ENCODE results near the gene JPH3.

The JPH3 gene

DNA sequence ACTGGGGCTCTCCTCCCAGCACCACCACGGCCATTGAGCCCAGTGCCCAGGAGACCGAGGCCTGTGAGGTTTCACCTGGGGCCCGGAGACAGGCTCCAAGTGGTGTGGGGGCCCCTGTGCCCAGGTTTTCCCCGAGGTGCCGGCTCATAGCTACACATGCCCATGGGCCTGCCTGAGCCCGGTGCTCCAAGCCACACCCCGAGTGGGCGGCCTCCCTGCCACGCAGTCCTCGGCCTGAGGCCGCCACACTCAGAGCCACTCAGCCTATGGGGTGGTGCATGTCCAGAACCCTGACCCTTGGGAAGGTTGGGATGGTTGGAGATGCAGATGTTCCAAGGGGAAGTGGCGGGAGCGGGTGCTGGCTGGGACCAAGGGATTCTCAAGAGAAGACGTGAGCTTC is 24.1 kb downstream of the JPH3 start:
- H3K4me3 ChIP-seq, result no peak overlapping the region
- H3K27ac ChIP-seq, result no peak overlapping the region
- TF ChIP-seq, protein P1, sequence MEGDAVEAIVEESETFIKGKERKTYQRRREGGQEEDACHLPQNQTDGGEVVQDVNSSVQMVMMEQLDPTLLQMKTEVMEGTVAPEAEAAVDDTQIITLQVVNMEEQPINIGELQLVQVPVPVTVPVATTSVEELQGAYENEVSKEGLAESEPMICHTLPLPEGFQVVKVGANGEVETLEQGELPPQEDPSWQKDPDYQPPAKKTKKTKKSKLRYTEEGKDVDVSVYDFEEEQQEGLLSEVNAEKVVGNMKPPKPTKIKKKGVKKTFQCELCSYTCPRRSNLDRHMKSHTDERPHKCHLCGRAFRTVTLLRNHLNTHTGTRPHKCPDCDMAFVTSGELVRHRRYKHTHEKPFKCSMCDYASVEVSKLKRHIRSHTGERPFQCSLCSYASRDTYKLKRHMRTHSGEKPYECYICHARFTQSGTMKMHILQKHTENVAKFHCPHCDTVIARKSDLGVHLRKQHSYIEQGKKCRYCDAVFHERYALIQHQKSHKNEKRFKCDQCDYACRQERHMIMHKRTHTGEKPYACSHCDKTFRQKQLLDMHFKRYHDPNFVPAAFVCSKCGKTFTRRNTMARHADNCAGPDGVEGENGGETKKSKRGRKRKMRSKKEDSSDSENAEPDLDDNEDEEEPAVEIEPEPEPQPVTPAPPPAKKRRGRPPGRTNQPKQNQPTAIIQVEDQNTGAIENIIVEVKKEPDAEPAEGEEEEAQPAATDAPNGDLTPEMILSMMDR (IDR thresholded peaks at IDR 0.05), result no peak
- DNase-seq (ENCODE audit: low spot score), result no peak

DNA sequence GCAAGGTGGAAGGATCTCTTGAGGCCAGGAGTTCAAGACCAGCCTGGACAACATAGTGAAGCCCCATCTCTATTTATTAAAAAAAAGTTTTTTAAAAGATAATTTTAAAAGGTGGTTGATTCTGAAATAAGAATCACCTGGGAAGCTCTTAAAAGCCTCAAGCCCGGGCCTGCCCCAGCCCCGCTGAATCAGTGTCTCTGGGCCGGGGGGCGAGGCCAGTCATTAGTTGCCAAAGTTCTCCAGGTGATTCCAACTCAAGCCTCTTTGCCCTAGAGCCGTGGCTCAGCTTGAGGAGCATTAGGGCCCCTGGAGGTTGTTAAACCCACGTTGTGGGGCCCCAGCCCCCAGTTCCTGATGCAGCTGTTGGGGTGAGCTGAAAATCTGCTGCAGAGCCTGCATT is 24.6 kb downstream of the JPH3 start:
- no peak for DNase-seq (ENCODE audit: low spot score)
- H3K27ac ChIP-seq, result no peak overlapping the region
- no peak overlapping the region for H3K4me3 ChIP-seq
- TF ChIP-seq, protein P1 (IDR thresholded peaks at IDR 0.05), result no peak

DNA sequence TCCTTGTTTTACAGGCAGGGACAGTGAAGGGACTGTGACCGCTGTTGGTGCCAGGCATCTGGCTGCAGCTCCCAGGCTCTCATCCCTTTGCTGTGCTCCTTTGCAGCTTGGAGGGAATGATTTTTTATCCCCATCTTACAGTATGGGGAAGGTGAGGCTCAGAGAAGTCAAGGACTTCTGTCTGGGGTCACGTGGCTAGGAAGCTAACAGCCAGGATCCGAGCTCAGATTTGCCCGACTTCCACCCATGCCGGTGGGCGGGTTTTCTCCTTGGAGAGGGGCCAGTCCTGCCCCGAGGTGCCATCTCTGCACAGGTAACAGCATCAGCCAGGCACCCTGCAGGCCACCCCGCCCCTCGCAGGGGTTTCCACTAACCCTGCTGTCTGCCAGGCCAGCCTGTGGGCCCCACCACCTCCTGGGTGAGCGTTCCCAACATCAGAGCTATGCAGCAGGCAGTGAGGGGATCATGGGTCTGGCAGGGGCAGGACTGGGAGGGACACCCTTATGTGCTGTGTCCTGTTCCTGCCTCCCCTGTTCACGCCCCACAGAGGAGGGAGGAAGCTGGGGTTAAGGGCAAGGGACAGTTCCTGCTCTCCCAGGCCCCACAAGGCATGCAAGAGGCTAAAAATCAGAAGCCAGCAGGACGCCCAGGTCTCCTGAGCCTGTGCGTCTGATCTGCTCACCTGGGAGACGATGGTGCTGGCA is 25.4 kb downstream of the JPH3 start:
- TF ChIP-seq, protein P1 (IDR thresholded peaks at IDR 0.05), result no peak
- H3K4me3 ChIP-seq, result no peak overlapping the region
- no peak overlapping the region for H3K27ac ChIP-seq
- DNase-seq (ENCODE audit: low spot score), result no peak

DNA sequence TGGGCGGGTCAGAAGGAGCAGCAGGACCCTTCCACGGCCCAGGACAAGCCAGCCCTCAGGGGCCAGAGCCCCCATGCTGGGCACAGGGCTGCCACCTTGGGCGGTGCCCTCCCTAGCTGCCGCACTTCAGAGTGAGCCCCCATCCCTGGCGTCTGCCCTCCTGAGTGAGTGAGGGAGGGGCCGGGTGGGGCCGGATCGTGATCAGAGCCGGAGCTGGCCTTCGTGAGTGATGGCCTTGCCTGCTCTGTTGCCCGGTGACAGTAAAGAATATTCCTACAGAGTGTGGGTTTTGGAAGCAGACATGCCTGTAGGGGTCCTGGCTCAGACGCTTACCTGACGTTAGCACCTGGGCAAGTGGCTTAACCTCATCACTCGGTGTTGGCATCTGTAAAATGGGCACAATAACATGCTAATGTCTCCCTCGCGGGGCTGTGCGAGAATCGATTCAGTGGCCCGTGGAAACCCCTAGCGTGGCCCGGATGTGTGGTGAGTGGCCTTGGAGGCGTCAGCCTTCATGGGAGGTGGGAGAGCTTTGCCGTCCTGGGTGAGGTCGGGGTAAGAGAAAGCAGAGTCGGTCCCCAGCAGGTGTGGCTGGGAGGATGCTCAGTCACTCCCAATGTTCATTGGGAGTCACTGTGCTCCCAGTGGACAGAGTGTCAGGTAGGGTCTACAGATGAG is 26.1 kb downstream of the JPH3 start:
- no peak overlapping the region for H3K4me3 ChIP-seq
- H3K27ac ChIP-seq, result no peak overlapping the region
- DNase-seq (ENCODE audit: low spot score), result no peak
- TF ChIP-seq, protein P1 (IDR thresholded peaks at IDR 0.05), result no peak

DNA sequence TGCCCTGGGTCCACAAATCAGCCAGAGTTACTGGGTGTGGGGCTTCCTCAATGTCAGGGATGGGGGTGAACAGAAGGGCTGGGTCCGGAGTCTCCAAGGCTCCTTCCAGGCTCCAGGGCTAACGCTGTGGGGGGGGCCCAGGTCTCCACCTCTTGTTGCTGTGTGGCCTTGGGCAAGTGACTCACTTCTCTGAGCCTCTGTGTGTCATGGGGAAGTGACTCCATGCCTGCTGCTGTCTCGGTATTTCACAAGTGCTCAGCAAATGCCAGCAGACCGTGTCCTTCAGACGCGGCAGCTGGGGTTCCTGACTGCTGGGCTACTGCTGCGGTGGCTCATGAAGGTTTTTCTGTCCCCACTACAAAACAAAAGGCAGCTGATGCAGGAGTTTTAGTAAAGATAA is 26.6 kb downstream of the JPH3 start:
- TF ChIP-seq, protein P1 (IDR thresholded peaks at IDR 0.05), result no peak
- Histone ChIP-seq H3K27ac (no peak overlapping the region), H3K4me3 (no peak overlapping the region)
- DNase-seq (ENCODE audit: low spot score), result no peak

DNA sequence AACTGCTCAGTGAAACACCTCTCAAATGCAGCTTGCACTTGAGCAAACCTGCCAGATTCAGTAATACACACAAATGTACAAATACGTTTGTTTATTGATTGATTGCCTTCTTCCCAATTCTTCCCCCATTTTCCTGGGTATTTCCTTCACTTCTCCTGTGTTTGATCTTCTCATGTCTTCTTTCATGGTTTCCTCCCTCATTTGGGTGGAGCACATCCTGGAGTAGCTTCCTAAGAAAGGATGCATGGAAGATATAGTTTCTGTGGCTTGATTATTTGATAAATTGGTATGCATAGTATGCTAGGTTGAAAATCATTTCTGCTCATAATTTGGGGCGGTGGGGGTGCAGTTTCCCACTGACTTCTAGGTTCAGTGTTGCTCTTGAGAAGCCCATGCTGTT is 28.8 kb downstream of the JPH3 start:
- TF ChIP-seq, protein P1 (IDR thresholded peaks at IDR 0.05), result no peak
- H3K4me3 ChIP-seq, result no peak overlapping the region
- no peak overlapping the region for H3K27ac ChIP-seq
- no peak for DNase-seq (ENCODE audit: low spot score)

DNA sequence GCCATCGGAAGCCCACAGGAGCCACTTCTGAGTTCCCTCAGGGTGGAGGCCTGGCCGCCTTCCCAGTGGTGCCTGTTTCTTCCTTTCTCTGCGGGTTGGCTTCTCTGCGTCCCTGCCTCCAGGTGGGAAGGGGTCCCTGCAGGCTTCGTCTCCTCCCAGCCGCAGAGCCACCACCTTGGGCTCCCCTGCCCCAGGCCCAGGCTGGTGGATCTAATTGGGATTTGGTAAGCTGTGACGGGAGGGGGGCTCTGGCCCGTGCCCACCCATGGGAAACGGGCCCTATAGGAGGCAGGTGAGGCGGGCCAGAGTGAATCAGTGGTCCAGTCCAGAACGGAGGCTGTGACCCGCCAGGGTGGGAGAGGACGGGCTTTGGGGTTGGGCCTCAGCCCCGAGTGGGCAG is 32.1 kb downstream of the JPH3 start:
- DNase-seq (ENCODE audit: low spot score), result no peak
- no peak overlapping the region for H3K27ac ChIP-seq
- no peak overlapping the region for H3K4me3 ChIP-seq
- TF ChIP-seq, protein P1 (IDR thresholded peaks at IDR 0.05), result no peak

Measured in coronary artery (tissue), 2 donors.